OCI-LY3 (cell line): ENCODE measurements around the gene LMO2.

ENCODE experiments used
- H2AFZ ChIP-seq: fragments of 200-600, 300-600 bp; shearing (Covaris generic); 2 replicates; pipeline ENCODE4 v1.6.0; 2014; ENCODE audit warnings: antibody characterized with exemption, low read depth, low read length
- H3K27ac ChIP-seq: fragments of 200-600, 300-600 bp; sonication (generic); 2 replicates; pipeline ENCODE4 v1.5.1; 2014; ENCODE audit warnings: mild to moderate bottlenecking, low read length, moderate library complexity, mixed read lengths
- H3K27me3 ChIP-seq: fragments of 200-600, 300-600 bp; sonication (generic); 2 replicates; pipeline ENCODE4 v1.6.1; 2014; ENCODE audit warnings: low read depth, low read length, mixed read lengths
- H3K36me3 ChIP-seq: fragments of 200-600, 300-600 bp; sonication (generic); replicated peaks from 2 replicates; pipeline ENCODE3; 2014; ENCODE audit warnings: low read depth, low read length, mixed read lengths
- H3K4me1 ChIP-seq: fragments of 300-600, 200-600 bp; sonication (generic); 2 replicates; pipeline ENCODE4 v1.6.1; 2014; ENCODE audit warnings: low read length, mixed read lengths
- H3K4me2 ChIP-seq: fragments of 200-600, 300-600 bp; sonication (generic); 2 replicates; pipeline ENCODE4 v1.6.1; 2014; ENCODE audit warnings: low read length, mixed read lengths
- H3K4me3 ChIP-seq: fragments of 300-600, 200-600 bp; sonication (generic); 2 replicates; pipeline ENCODE4 v1.5.1; 2014; ENCODE audit warnings: antibody characterized with exemption, mild to moderate bottlenecking, low read length, moderate library complexity
- H3K79me2 ChIP-seq: fragments of 300-600, 200-600 bp; shearing (Covaris generic); 2 replicates; pipeline ENCODE4 v1.6.1; 2014; ENCODE audit warnings: mild to moderate bottlenecking, low read length, mixed read lengths
- H3K9ac ChIP-seq: fragments of 300-600, 200-600 bp; shearing (Covaris generic); 2 replicates; pipeline ENCODE4 v1.6.0; 2014; ENCODE audit warnings: mild to moderate bottlenecking, low read length, moderate library complexity
- H3K9me3 ChIP-seq: fragments of 200-600, 300-600 bp; shearing (Covaris generic); 2 replicates; pipeline ENCODE4 v1.6.1; 2014; ENCODE audit warnings: low read length, mixed read lengths; ENCODE audit not compliant: insufficient read depth
- H4K20me1 ChIP-seq: fragments of 200-600, 300-600 bp; sonication (generic); 2 replicates; pipeline ENCODE4 v1.6.1; 2016; ENCODE audit warnings: low read length, mixed read lengths; ENCODE audit not compliant: insufficient read depth
- CTCF ChIP-seq: fragments of 200-600, 300-600 bp; sonication (generic); IDR thresholded peaks from 2 replicates; pipeline ENCODE4 v1.5.1; 2014; ENCODE audit warnings: antibody characterized with exemption, low read length, low read depth
- EZH2phosphoT487 ChIP-seq: fragments of 200-600 bp; shearing (Covaris generic); IDR thresholded peaks from 2 replicates; pipeline ENCODE4 v1.6.1; 2018; ENCODE audit warnings: antibody characterized with exemption, mixed run types, low read depth

Gene LMO2

GRCh38 chr11:33863418-33864172, 28.3 kb downstream of the LMO2 start:
- Histone ChIP-seq H3K36me3 (no peaks in the 10 kb centered on the region), H3K27me3 (peaks cover 86% of the 10 kb centered on the region), H3K4me2 (no peak overlapping the region), H3K27ac (no peak overlapping the region), H2AFZ (no peak overlapping the region), H3K4me1 (peaks cover 11% of the 10 kb centered on the region), H4K20me1 (no peaks in the 10 kb centered on the region; the same call in 1 of the 2 replicates), H3K9ac (no peak overlapping the region), H3K4me3 (no peak overlapping the region), H3K79me2 (no peaks in the 10 kb centered on the region), H3K9me3 (no peaks in the 10 kb centered on the region)
- TF ChIP-seq CTCF (no peak), EZH2phosphoT487 (no peak)

GRCh38 chr11:33861941-33862589, 29.8 kb downstream of the LMO2 start:
- H3K27ac ChIP-seq, result no peak overlapping the region
- TF ChIP-seq CTCF (no peak), EZH2phosphoT487 (no peak)
- peaks cover 80% of the 10 kb centered on the region for H3K27me3 ChIP-seq
- H3K9ac ChIP-seq, result no peak overlapping the region
- no peak overlapping the region for H2AFZ ChIP-seq
- H3K4me2 ChIP-seq, result no peak overlapping the region
- no peaks in the 10 kb centered on the region for H3K79me2 ChIP-seq
- H3K9me3 ChIP-seq, result no peaks in the 10 kb centered on the region
- no peaks in the 10 kb centered on the region for H3K36me3 ChIP-seq
- H3K4me3 ChIP-seq, result no peak overlapping the region
- no peaks in the 10 kb centered on the region for H3K4me1 ChIP-seq
- H4K20me1 ChIP-seq, result no peaks in the 10 kb centered on the region; the same call in 1 of the 2 replicates

- peaks cover 84% of the 10 kb centered on the region for H3K27me3 ChIP-seq
- no peak overlapping the region for H3K4me2 ChIP-seq
- no peaks in the 10 kb centered on the region for H3K79me2 ChIP-seq
- no peaks in the 10 kb centered on the region for H3K36me3 ChIP-seq
- no peaks in the 10 kb centered on the region; the same call in 1 of the 2 replicates for H4K20me1 ChIP-seq
- no peak overlapping the region for H3K27ac ChIP-seq
- H3K4me1 ChIP-seq, result no peaks in the 10 kb centered on the region
- TF ChIP-seq CTCF (no peak), EZH2phosphoT487 (no peak)
- H2AFZ ChIP-seq, result no peak overlapping the region
- H3K9ac ChIP-seq, result no peak overlapping the region
- no peak overlapping the region for H3K4me3 ChIP-seq
- no peaks in the 10 kb centered on the region for H3K9me3 ChIP-seq
Observed at GRCh38 chr11:33861386-33861785, 30.5 kb downstream of the LMO2 start.

- H3K27ac ChIP-seq, result no peak overlapping the region
- H3K27me3 ChIP-seq, result peaks cover 86% of the 10 kb centered on the region
- H3K9ac ChIP-seq, result no peak overlapping the region
- no peak overlapping the region for H3K4me2 ChIP-seq
- no peaks in the 10 kb centered on the region for H3K36me3 ChIP-seq
- no peak overlapping the region for H2AFZ ChIP-seq
- H3K79me2 ChIP-seq, result no peaks in the 10 kb centered on the region
- no peaks in the 10 kb centered on the region for H3K9me3 ChIP-seq
- H3K4me1 ChIP-seq, result no peaks in the 10 kb centered on the region
- H3K4me3 ChIP-seq, result no peak overlapping the region
- TF ChIP-seq CTCF, result no peak
- no peak for TF ChIP-seq EZH2phosphoT487
- H4K20me1 ChIP-seq, result no peaks in the 10 kb centered on the region; the same call in 1 of the 2 replicates
Observed at GRCh38 chr11:33860926-33861325, 30.9 kb downstream of the LMO2 start.
